Iris pigment epithelial cell (primary cell): ENCODE results near the gene TUBA4B.
"Not testable (repeated sequence)": the region's sequence is repeated elsewhere in the genome, so short reads cannot be mapped to it uniquely, and the experiment has no call there.

Experiments
- DNase-seq: peaks from one replicate; pipeline ENCODE4 v3.0.0-alpha.2; 2011; ENCODE audit warnings: low read depth

TUBA4B gene

DNA sequence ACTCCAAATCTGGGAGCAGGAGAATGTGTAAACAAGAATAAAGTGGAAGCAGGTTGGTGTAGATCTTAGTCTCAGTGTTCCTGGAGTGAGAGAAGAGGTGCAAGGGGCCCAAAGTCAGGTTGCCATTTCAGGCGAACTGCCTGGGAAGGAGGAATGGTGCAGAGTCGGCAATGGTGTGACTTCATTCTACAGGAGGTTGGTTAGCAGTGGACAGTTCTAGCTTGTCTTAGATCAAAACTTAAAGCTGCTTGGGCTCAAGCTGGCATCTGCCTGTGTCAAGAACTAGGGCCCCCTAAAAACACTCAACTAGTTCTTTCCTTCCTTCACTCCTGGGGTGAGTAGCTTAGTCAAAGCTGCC lies 4.2 kb upstream of the TUBA4B start:
- DNase-seq = no peak

GRCh38 chr2:219249203-219249980 lies 3.7 kb upstream of the TUBA4B start:
- peak; percentile 70 for DNase-seq

GRCh38 chr2:219250049-219250781 lies 2.8 kb upstream of the TUBA4B start:
- no peak for DNase-seq

DNA sequence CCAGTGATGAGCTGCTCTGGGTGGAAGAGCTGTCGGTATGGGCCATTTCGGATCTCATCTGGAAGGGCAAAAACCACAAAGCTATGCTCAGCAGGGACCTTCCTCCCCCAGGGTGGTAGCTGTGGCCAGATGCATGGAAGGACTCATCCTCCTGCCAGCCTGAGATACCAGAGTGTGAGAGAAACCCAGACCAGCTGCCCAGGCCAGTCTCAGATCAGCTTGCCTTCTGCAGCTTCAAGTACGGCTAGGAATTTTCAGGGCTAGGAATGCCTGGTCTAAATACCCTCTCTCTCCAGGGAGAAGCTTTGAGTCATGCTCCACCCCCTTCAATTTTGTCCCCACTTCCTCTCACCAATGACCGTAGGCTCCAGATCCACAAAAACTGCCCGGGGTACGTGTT lies 1.4 kb upstream of the TUBA4B start:
- DNase-seq = no peak

DNA sequence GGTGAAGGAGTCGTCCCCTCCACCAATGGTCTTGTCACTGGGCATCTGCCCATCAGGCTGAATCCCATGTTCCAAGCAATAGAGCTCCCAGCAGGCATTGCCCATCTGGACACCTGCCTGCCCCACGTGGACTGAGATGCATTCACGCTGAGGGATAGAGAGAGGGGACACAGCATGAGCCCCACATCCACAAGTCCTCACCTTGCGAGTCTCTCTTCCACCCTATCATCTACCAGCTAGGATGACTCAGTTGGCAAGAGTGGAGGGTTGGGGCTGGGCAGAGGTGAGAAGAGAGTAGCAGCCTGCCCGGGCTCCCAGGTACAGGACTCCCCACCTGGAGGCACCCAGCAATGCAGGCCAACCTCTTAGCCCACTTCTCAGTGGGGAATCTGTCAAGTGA lies 959 bp upstream of the TUBA4B start:
- no peak for DNase-seq

DNA sequence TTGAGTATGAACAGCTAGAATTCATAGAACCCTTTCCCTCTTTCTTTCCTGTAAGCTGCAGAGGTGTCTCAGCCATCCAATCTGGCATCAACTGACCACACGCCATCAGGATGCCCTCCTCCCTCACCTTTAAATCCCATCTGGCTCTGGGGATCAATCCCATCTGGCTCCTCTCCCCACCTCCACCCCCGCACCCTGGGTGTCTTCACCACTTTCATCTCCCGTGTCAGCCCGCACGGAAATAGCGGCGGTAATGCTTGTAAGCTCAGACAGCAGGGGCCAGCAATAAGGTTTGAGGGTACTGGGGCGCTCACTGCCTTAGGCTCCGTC lies 508 bp upstream of the TUBA4B start:
- DNase-seq = peak; percentile 26

DNA sequence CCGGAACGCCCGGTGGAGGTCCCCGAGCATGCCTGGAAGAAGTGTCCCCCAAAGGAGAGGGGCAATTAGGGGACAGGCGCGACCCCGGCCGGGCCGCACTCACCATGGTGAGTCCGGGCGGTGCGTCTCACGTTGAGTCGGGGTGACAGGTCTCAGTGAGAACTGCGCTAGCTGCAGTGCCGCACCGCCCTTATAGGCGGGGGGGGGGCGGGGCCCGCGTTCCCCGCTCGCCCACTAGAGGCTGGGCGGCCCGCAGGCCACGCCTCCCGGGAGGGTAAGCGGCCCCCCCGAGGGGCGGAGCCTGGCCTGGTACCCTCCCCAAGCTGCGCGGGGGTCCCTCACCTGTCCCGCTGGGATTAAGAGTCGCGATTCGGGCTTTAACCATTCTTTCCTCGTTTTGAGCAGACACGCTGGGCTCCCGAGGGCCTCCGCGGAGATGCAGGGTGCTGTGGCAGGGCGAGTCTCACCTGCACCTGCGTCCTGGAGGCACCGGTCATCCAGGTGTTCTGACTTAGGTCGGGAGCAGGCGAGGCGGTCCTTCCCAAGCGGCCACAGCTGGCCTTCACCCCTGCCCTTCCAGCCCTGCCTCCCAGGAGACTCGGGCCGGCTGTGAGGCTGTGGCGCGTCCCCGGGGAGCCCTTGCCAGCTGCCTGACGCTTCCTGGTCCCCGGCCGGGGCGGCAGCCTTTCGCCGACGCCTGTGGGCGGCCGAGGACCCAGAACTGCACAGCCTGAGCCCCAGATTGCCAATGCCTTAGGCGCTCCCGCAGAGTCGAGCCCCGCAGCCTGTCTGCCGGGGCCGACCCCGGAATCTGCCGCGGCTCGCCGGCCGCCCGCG lies 928 bp downstream of the TUBA4B start, which contains the start of gene TUBA4A:
Gene TUBA4A, minus strand, starts transcription at position 166 of the 837 bp plus-strand sequence. Its CDS starts 60 bp downstream, at position 106.
- DNase-seq = peak; percentile 55

- DNase-seq = peak; percentile 29
These were observed 1.7 kb downstream of the TUBA4B start for GRCh38 chr2:219254590-219255201.

- DNase-seq = not testable (repeated sequence)
These were observed 5.9 kb downstream of the TUBA4B start for GRCh38 chr2:219258942-219259341.

DNA sequence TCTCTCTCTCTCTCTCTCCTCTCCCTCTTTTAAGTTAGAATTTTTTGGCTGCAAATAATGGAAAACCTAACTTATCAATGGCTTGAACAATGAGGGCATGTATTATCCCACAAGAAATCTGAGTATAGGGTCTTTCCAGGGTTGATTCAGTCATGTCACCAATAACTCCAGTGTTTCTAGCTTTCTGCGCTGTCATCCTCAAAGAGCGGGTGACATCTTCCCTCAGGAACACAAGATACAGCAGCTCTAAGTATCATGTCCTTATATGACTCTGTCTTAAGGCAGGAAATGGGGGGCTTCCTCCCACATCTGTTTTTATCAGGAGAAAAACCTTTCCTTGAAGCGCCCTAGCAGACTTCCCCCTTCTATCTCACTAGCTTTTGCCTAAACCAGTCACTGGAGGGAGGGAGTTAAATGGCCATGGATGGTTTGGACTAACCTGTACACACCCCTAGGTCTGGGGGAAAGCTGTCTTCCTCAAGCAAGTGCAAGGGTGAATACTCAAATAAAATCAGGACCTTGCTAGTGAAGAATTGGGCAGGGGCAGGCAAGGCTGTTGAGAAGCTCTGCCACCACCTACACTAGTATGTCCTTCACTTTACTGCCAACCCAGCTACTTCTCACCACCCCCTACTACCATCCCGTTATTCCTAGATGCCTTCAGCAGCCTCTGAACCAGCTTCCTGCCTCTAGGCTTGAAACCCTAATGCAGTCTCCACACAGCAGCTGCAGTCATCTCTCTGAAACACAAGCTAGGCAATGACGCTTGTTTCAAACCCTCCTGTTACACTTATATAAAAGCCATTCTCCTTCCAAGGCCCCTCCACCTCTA lies 8.2 kb downstream of the TUBA4B start:
- no peak for DNase-seq

GRCh38 chr2:219266232-219266631 lies 13.2 kb downstream of the TUBA4B start:
- no peak for DNase-seq

GRCh38 chr2:219266886-219267285 lies 13.8 kb downstream of the TUBA4B start:
- no peak for DNase-seq

GRCh38 chr2:219268294-219268693 lies 15.3 kb downstream of the TUBA4B start:
- DNase-seq = no peak

DNA sequence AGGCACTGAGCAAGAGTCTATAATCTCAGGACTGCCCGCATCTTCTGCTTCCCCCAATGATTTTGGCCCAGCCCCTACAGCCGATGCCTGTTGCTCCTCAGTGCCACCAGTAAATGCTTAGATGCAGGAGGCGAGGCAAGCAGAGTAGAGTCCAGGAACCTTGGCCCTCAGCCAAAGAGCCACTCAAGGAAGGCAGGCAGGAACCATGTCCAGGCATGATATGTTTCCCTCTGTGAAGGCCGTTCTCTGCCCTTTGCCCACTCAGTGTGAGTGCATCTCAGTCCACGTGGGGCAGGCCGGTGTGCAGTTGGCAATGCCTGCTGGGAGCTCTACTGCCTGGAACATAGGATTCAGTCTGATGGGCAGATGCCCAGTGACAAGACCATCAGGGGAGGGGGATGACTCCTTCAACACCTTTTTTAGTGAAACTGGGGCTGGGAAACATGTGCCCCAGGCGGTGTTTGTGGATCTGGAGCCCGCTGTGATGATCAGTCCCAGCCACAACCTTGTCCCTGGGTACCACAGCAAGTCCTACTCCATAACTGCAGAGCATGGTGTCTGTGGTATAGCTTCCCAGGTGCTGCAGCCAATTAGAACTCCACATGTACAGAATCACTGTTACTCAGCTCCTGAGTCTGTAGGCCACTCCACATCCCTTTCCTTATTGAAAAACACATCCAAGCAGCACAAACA lies 16.5 kb downstream of the TUBA4B start:
- DNase-seq = no peak

DNA sequence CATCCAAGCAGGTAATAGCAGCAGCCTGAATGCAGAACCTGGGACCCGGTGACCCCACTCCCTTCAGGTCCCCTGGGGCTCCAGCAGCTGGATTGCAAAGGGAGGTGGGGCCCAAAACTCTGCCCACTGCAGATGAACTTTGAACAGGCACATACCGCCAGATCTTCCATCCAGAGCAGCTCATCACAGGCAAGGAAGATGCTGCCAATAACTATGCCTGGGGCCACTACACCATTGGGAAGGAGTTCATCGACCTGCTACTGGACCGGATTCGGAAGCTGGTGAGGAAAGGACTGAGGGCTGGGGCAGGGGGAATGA lies 17.0 kb downstream of the TUBA4B start:
- DNase-seq = no peak

DNA sequence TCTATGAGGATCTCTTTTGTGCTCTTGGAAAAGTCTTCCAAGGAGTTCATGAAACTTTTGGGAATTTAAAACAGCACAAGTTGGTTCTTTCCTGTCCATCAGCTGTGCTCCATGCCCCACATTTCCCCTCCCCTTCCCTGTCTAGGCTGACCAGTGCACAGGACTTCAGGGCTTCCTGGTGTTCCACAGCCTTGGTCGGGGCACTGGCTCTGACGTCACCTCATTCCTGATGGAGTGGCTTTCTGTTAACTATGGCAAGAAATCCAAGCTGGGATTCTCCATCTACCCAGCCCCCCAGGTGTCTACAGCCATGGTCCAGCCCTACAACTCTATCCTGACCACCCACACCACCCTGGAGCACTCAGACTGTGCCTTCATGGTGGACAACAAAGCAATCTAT lies 18.0 kb downstream of the TUBA4B start:
- DNase-seq = no peak

GRCh38 chr2:219272356-219272755 lies 19.3 kb downstream of the TUBA4B start:
- DNase-seq = no peak

DNA sequence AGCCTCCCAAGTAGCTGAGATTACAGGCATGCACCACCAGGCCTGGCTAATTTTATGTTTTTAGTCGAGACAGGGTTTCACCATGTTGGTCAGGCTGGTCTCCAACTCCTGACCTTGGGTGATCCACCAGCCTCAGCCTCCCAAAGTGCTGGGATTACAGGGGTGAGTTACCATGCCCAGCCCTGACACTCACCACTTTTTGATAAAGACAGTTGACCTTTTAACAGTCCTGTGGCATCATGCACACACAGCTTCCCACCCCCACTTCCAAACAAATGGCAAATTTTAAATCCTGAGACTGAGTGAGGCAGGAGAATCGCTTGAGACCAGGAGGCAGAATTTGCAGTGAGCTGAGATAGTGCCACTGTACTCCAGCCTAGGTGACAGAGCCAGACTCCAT lies 20.0 kb downstream of the TUBA4B start:
- no peak for DNase-seq

DNA sequence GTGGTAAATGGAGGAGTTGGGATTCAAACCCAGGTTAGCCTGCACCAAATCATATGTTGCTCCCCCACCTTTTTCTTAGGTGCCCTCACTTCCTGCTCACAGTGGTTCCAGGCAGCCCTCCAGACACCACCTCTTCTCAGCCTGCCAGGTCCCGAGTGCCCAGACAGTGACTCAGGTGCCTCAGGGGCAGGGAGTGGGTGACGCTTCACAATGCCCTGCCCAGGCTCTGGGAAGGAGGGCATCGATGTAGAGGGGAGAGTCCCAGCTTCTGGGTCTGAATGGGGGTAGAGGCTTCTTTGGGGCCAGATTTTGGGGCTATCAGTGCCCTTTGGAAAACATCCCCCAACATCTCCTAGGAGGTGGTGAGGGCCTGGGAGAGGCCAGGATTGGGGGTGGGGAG lies 20.9 kb downstream of the TUBA4B start:
- no peak for DNase-seq

DNA sequence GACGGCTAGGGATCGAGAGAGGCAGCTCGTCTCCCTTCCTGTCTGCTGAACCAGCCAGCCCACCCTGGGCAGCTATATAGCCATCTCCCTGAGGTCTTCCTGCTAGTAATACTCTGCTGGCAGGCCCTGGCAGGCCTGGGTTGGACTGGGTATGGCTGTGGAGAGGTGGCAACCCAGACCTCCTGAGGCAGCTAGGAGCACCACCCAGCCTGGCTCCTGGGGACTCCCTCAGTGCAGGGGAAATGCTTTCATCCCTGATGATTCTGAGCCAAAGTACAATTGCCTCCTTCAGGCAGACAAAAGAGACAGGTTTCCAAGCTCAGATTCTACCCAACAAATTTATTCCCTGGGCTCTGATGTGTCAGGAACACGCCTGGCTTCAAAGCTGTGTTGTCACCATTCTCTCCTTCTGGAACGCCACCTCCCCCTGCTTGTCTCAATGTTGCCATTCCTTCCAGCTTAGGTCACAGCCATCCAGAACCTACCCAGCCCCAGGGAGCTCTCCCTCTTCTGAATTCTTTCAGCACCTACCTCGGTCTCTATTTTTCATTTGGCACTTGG lies 21.4 kb downstream of the TUBA4B start:
- peak; percentile 79 for DNase-seq
